HEK293T (cell line): Measurements from ENCODE around the gene PEX7.

Source experiments
- CTCF ChIA-PET: fragments of 350-600 bp; formaldehyde crosslinking; extraction: SDS; loops from one replicate; lab custom pipeline; 2021; ENCODE audit warnings: antibody characterized with exemption, inconsistent platforms; lab: Yijun Ruan, JAX
- POLR2A ChIA-PET: fragments of 350-600 bp; formaldehyde crosslinking; extraction: SDS; loops from one replicate; lab custom pipeline; 2020; ENCODE audit warnings: antibody characterized with exemption, inconsistent platforms; lab: Yijun Ruan, JAX
- DNase-seq: peaks from one replicate; pipeline ENCODE4 v3.0.0; 2012; ENCODE audit warnings: mixed read lengths; ENCODE audit errors: extremely low spot score
- ARNT ChIP-seq: fragments of 450-650 bp; IDR thresholded peaks from 2 replicates; pipeline ENCODE4 v1.6.1; 2017; ENCODE audit warnings: mild to moderate bottlenecking
- BHLHE40 ChIP-seq: fragments of 450-650 bp; IDR thresholded peaks from 2 replicates; pipeline ENCODE4 v1.6.1; 2016; ENCODE audit warnings: mild to moderate bottlenecking, moderate library complexity, borderline replicate concordance
- CTBP1 ChIP-seq: fragments of 450-650 bp; IDR thresholded peaks from 2 replicates; pipeline ENCODE4 v1.6.1; 2016; ENCODE audit warnings: borderline replicate concordance
- ELF4 ChIP-seq: fragments of 450-650 bp; IDR thresholded peaks from 2 replicates; pipeline ENCODE4 v1.6.1; 2017; ENCODE audit warnings: antibody characterized with exemption
- FOXA1 ChIP-seq: fragments of 450-650 bp; IDR thresholded peaks from 2 replicates; pipeline ENCODE4 v1.6.1; 2016; ENCODE audit warnings: mild to moderate bottlenecking
- FOXK2 ChIP-seq: fragments of 450-650 bp; IDR thresholded peaks from 2 replicates; pipeline ENCODE4 v1.6.1; 2016; ENCODE audit warnings: mild to moderate bottlenecking
- FOXM1 ChIP-seq: fragments of 450-650 bp; IDR thresholded peaks from 2 replicates; pipeline ENCODE4 v1.6.1; 2017; ENCODE audit warnings: mild to moderate bottlenecking, borderline replicate concordance
- HDGF ChIP-seq: fragments of 450-650 bp; IDR thresholded peaks from 2 replicates; pipeline ENCODE4 v1.6.1; 2017; ENCODE audit warnings: antibody characterized with exemption, borderline replicate concordance
- L3MBTL2 ChIP-seq: fragments of 450-650 bp; conservative IDR thresholded peaks from 2 replicates; pipeline ENCODE4 v1.6.1; 2016; ENCODE audit warnings: mild to moderate bottlenecking
- LEF1 ChIP-seq: fragments of 450-650 bp; IDR thresholded peaks from 2 replicates; pipeline ENCODE4 v1.6.1; 2017; ENCODE audit warnings: mild to moderate bottlenecking, borderline replicate concordance
- NFRKB ChIP-seq: fragments of 450-650 bp; IDR thresholded peaks from 2 replicates; pipeline ENCODE4 v1.6.1; 2016; ENCODE audit warnings: mild to moderate bottlenecking, moderate library complexity
- PKNOX1 ChIP-seq: fragments of 450-650 bp; IDR thresholded peaks from 2 replicates; pipeline ENCODE4 v1.6.1; 2016
- SP1 ChIP-seq: fragments of 450-650 bp; IDR thresholded peaks from 2 replicates; pipeline ENCODE4 v1.6.1; 2017
- SUZ12 ChIP-seq: fragments of 450-650 bp; IDR thresholded peaks from 2 replicates; pipeline ENCODE4 v1.6.1; 2016; ENCODE audit warnings: mild to moderate bottlenecking
- TARDBP ChIP-seq: fragments of 450-650 bp; IDR thresholded peaks from 2 replicates; pipeline ENCODE4 v1.6.1; 2016
- ZNF384 ChIP-seq: fragments of 450-650 bp; IDR thresholded peaks from 2 replicates; pipeline ENCODE4 v1.6.1; 2016

The PEX7 gene

GRCh38 chr6:136795996-136796395 is 26.4 kb upstream of the PEX7 start:
- ChIA-PET CTCF (no interaction called here), POLR2A (no interaction called here)
- TF ChIP-seq BHLHE40 (no peak), LEF1 (no peak), ELF4 (no peak), FOXM1 (no peak), ARNT (no peak), ZNF384 (no peak), FOXK2 (no peak)
- DNase-seq, result no peak

- TF ChIP-seq SP1 (no peak), FOXA1 (no peak), SUZ12 (no peak), L3MBTL2 (no peak)
- DNase-seq, result no peak
- ChIA-PET POLR2A (no interaction called here), CTCF (no interaction called here)
Measured at GRCh38 chr6:136798044-136798443, 24.3 kb upstream of the PEX7 start.

GRCh38 chr6:136801581-136801980 is 20.8 kb upstream of the PEX7 start:
- TF ChIP-seq ARNT (no peak), SUZ12 (no peak), TARDBP (no peak), L3MBTL2 (no peak), NFRKB (no peak), BHLHE40 (no peak), FOXA1 (no peak), ELF4 (no peak), LEF1 (no peak), CTBP1 (no peak), PKNOX1 (no peak), HDGF (no peak), SP1 (no peak), FOXK2 (no peak), ZNF384 (no peak), FOXM1 (no peak)
- ChIA-PET CTCF (interaction anchor here (2.1 kb wide), 1 partner anchor 9 kb away, joined by 7 read pairs; the partner anchor contains the start of gene MAP3K5), POLR2A (interaction anchor here (1.2 kb wide), 1 partner anchor 9 kb away, joined by 5 read pairs; the partner anchor contains the start of gene MAP3K5)
- DNase-seq, result no peak

- no peak for DNase-seq
- no peak for TF ChIP-seq SUZ12
- TF ChIP-seq NFRKB, result no peak
- TF ChIP-seq LEF1, result no peak
- no peak for TF ChIP-seq L3MBTL2
- TF ChIP-seq FOXK2, result no peak
- TF ChIP-seq ELF4, result no peak
- no peak for TF ChIP-seq FOXM1
- TF ChIP-seq TARDBP, result no peak
- TF ChIP-seq BHLHE40, result no peak
- TF ChIP-seq ZNF384, result no peak
- TF ChIP-seq SP1, result no peak
- TF ChIP-seq PKNOX1, result no peak
- no peak for TF ChIP-seq ARNT
- TF ChIP-seq HDGF, result no peak
- no peak for TF ChIP-seq FOXA1
- TF ChIP-seq CTBP1, result no peak
- CTCF ChIA-PET, result no interaction called here
- POLR2A ChIA-PET, result no interaction called here
Measured at GRCh38 chr6:136803608-136804007, 18.8 kb upstream of the PEX7 start.

GRCh38 chr6:136809091-136809860 is 13.1 kb upstream of the PEX7 start:
- TF ChIP-seq ARNT, result no peak
- TF ChIP-seq L3MBTL2, result no peak
- TF ChIP-seq FOXM1, result no peak
- no peak for TF ChIP-seq ELF4
- no peak for TF ChIP-seq SP1
- no peak for TF ChIP-seq TARDBP
- no peak for TF ChIP-seq FOXA1
- no peak for TF ChIP-seq SUZ12
- no peak for TF ChIP-seq BHLHE40
- no peak for TF ChIP-seq CTBP1
- TF ChIP-seq PKNOX1, result no peak
- TF ChIP-seq LEF1, result no peak
- CTCF ChIA-PET, result no interaction called here
- POLR2A ChIA-PET, result no interaction called here
- DNase-seq, result no peak

- ChIA-PET POLR2A (interaction anchor here (0.9 kb wide), 1 partner anchor 11 kb away, joined by 6 read pairs; the partner anchor contains the start of gene PEX7), CTCF (no interaction called here)
- TF ChIP-seq L3MBTL2 (no peak), NFRKB (no peak), SUZ12 (no peak), CTBP1 (no peak)
- DNase-seq, result no peak
Measured at GRCh38 chr6:136811272-136811671, 11.1 kb upstream of the PEX7 start.
